ENCODE data around the gene DYNC2I2.

DYNC2I2 gene

DNA sequence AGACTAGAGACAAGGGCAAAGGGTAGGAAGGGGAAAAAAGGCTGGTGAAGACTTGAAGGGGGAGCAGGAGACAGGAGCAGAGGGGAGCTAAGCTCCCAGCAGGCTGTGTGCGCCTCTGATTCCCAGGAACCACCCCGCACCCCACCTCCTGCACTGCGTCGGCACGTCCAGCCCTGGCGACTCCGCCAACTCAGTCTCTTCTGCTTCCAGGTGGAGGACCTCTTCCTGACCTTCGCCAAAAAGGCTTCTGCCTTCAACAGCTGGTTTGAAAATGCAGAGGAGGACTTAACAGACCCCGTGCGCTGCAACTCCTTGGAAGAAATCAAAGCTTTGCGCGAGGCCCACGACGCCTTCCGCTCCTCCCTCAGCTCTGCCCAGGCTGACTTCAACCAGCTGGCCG lies 30.5 kb downstream of the DYNC2I2 start:
- Histone ChIP-seq H3K4me1 (ENCODE audit: control insufficient read depth, low read length) (no peaks in the 10 kb centered on the region), H3K79me2 (ENCODE audit: control insufficient read depth, low read length) (no peaks in the 10 kb centered on the region), H3K9me3 (ENCODE audit: control insufficient read depth, insufficient read depth, low read length) (no peaks in the 10 kb centered on the region), H3K4me3 (ENCODE audit: low read length) (no peak overlapping the region), H3K4me2 (ENCODE audit: low read length) (no peak overlapping the region), H3K36me3 (ENCODE audit: control insufficient read depth, low read length) (peaks cover 72% of the 10 kb centered on the region), H3K9me2 (replicated peaks; ENCODE audit: control insufficient read depth, low read length) (no peaks in the 10 kb centered on the region), H3F3A (ENCODE audit: control insufficient read depth, insufficient read depth) (no peaks in the 10 kb centered on the region), H3K27me3 (ENCODE audit: control insufficient read depth, low read length) (no peaks in the 10 kb centered on the region), H3K27ac (ENCODE audit: low read depth, low read length) (no peak overlapping the region), H4K20me1 (ENCODE audit: control insufficient read depth, insufficient read depth, low read depth, low read length) (no peaks in the 10 kb centered on the region)
- TF ChIP-seq, protein P1, sequence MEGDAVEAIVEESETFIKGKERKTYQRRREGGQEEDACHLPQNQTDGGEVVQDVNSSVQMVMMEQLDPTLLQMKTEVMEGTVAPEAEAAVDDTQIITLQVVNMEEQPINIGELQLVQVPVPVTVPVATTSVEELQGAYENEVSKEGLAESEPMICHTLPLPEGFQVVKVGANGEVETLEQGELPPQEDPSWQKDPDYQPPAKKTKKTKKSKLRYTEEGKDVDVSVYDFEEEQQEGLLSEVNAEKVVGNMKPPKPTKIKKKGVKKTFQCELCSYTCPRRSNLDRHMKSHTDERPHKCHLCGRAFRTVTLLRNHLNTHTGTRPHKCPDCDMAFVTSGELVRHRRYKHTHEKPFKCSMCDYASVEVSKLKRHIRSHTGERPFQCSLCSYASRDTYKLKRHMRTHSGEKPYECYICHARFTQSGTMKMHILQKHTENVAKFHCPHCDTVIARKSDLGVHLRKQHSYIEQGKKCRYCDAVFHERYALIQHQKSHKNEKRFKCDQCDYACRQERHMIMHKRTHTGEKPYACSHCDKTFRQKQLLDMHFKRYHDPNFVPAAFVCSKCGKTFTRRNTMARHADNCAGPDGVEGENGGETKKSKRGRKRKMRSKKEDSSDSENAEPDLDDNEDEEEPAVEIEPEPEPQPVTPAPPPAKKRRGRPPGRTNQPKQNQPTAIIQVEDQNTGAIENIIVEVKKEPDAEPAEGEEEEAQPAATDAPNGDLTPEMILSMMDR (IDR thresholded peaks at IDR 0.05; ENCODE audit: low read depth, low read length, poor library complexity, severe bottlenecking), result no peak
- TF ChIP-seq EZH2phosphoT487 (IDR thresholded peaks at IDR 0.05; ENCODE audit: borderline replicate concordance, low read length), result no peak

DNA sequence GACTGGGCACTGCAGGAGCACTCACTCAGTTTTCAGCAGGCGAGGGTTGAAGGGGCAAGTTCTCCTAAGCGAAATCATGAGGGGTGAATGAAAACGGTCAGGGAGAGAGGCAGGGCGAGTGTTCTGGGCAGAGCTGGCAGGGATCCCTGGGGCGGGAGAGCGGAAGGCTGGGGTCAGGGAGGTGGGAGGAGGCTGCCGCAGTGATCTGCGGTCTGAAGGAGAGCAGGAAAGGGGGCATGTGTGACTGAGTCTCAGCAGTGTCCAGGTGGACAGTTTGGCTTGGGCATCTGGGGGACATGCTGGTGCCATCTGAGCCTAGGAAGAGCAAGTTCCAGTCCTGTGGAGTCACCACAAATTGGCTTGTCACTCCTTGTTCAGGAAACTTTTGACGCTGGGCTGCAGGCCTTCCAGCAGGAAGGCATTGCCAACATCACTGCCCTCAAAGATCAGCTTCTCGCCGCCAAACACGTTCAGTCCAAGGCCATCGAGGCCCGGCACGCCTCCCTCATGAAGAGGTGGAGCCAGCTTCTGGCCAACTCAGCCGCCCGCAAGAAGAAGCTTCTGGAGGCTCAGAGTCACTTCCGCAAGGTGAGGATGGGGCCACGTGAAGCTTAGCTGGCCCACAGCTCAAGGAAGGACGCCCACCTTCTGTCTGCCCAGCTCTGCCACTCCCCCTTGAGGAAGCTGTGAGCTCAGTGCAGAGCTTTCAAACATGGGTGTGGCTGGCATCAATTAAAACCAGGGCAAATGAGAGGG lies 31.1 kb downstream of the DYNC2I2 start:
- no peak overlapping the region for H3K4me3 ChIP-seq (ENCODE audit: low read length)
- no peak overlapping the region for H3K4me2 ChIP-seq (ENCODE audit: low read length)
- no peaks in the 10 kb centered on the region for H3K4me1 ChIP-seq (ENCODE audit: control insufficient read depth, low read length)
- no peak overlapping the region for H3K27ac ChIP-seq (ENCODE audit: low read depth, low read length)
- H3K9me2 ChIP-seq (replicated peaks; ENCODE audit: control insufficient read depth, low read length), result no peaks in the 10 kb centered on the region
- H3K36me3 ChIP-seq (ENCODE audit: control insufficient read depth, low read length), result peaks cover 78% of the 10 kb centered on the region
- no peaks in the 10 kb centered on the region for H3F3A ChIP-seq (ENCODE audit: control insufficient read depth, insufficient read depth)
- no peaks in the 10 kb centered on the region for H3K9me3 ChIP-seq (ENCODE audit: control insufficient read depth, insufficient read depth, low read length)
- no peaks in the 10 kb centered on the region for H4K20me1 ChIP-seq (ENCODE audit: control insufficient read depth, insufficient read depth, low read depth, low read length)
- TF ChIP-seq EZH2phosphoT487 (IDR thresholded peaks at IDR 0.05; ENCODE audit: borderline replicate concordance, low read length), result no peak
- TF ChIP-seq, protein P1 (IDR thresholded peaks at IDR 0.05; ENCODE audit: low read depth, low read length, poor library complexity, severe bottlenecking), result no peak
- H3K27me3 ChIP-seq (ENCODE audit: control insufficient read depth, low read length), result no peaks in the 10 kb centered on the region
- no peaks in the 10 kb centered on the region for H3K79me2 ChIP-seq (ENCODE audit: control insufficient read depth, low read length)

DNA sequence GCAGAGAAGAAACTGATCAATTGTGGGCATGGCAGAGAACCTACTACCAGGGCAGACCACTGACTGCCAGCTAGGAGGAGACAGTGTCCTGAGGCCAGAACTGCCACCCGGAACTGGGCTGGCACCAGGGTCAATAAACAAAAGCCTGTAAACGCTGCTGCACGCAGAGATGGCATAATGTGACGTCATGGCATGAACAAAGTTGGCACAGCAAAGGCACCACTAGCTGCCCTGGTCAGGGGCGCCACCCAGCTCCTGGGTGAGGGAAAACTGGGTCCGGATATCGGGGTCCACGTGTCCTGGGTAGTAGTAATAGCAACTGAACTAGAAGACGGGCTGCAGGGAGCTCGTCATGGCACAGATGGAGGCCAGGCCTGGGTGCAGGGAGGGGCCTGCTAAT lies 32.1 kb downstream of the DYNC2I2 start:
- TF ChIP-seq, protein P1 (IDR thresholded peaks at IDR 0.05; ENCODE audit: low read depth, low read length, poor library complexity, severe bottlenecking), result no peak
- TF ChIP-seq EZH2phosphoT487 (IDR thresholded peaks at IDR 0.05; ENCODE audit: borderline replicate concordance, low read length), result no peak
- Histone ChIP-seq H4K20me1 (ENCODE audit: control insufficient read depth, insufficient read depth, low read depth, low read length) (no peaks in the 10 kb centered on the region), H3F3A (ENCODE audit: control insufficient read depth, insufficient read depth) (no peaks in the 10 kb centered on the region), H3K79me2 (ENCODE audit: control insufficient read depth, low read length) (no peaks in the 10 kb centered on the region), H3K9me3 (ENCODE audit: control insufficient read depth, insufficient read depth, low read length) (no peaks in the 10 kb centered on the region), H3K27ac (ENCODE audit: low read depth, low read length) (no peak overlapping the region), H3K4me1 (ENCODE audit: control insufficient read depth, low read length) (no peaks in the 10 kb centered on the region), H3K9me2 (replicated peaks; ENCODE audit: control insufficient read depth, low read length) (no peaks in the 10 kb centered on the region), H3K4me3 (ENCODE audit: low read length) (no peak overlapping the region), H3K36me3 (ENCODE audit: control insufficient read depth, low read length) (peaks cover 80% of the 10 kb centered on the region), H3K27me3 (ENCODE audit: control insufficient read depth, low read length) (no peaks in the 10 kb centered on the region), H3K4me2 (ENCODE audit: low read length) (no peak overlapping the region)

All from DOHH2 (cell line).